SK-N-SH (cell line): ENCODE measurements around the gene TRIM29. TPM values are rescaled to one million over a fixed set of nuclear protein-coding genes. Genes with fewer than 3 reads are reported as not detected.

Experiments used
- CTCF ChIA-PET: fragments of 300-600, 350-600 bp; formaldehyde crosslinking; extraction: SDS; loops from one replicate; lab custom pipeline; 2021; lab: Yijun Ruan, JAX
- POLR2A ChIA-PET: fragments of 350-600 bp; sonication (Branson Sonifier 250); formaldehyde crosslinking; extraction: SDS; loops from one replicate; lab custom pipeline; 2020; ENCODE audit warnings: antibody characterized with exemption, inconsistent platforms; lab: Yijun Ruan, JAX
- DNase-seq: peaks from one replicate; pipeline ENCODE4 v3.0.0; 2012
- H2AFZ ChIP-seq: fragments of 200-600 bp; sonication (generic); 2 replicates; pipeline ENCODE4 v1.8.1; 2016; ENCODE audit warnings: antibody characterized with exemption, mild to moderate bottlenecking, low read depth
- H3F3A ChIP-seq: fragments of 200-600 bp; sonication (generic); replicated peaks from 2 replicates; pipeline ENCODE3; 2016; ENCODE audit warnings: antibody characterized with exemption, mild to moderate bottlenecking; ENCODE audit not compliant: insufficient read depth
- H3K27ac ChIP-seq, 2 experiments: fragments of 200-500 bp in 1 of 2; fragments of 200-600 bp in 1 of 2; sonication (Bioruptor generic) in 1 of 2; sonication (generic), shearing (Covaris generic) in 1 of 2; 2 replicates each; pipeline versions ENCODE4 v1.5.1 to v1.6.1; 2014 to 2016; ENCODE audit warnings: low read depth in 2 of 2, inconsistent platforms in 1 of 2, low read length in 1 of 2, mild to moderate bottlenecking in 1 of 2, mixed read lengths in 1 of 2
- H3K27me3 ChIP-seq: fragments of 200-600 bp; sonication (generic), shearing (Covaris generic); 2 replicates; pipeline ENCODE4 v1.6.1; 2016; ENCODE audit warnings: mixed run types; ENCODE audit not compliant: insufficient read depth
- H3K36me3 ChIP-seq, 2 experiments: fragments of 200-500 bp in 1 of 2; fragments of 200-600 bp in 1 of 2; sonication (Bioruptor generic) in 1 of 2; sonication (generic) in 1 of 2; replicated peaks in 1 of 2; 2 replicates each; pipeline versions ENCODE3 to v1.5.1; 2014 to 2016; ENCODE audit warnings: low read length in 1 of 2, mild to moderate bottlenecking in 1 of 2; ENCODE audit not compliant: insufficient read depth in 2 of 2, control insufficient read depth in 1 of 2
- H3K4me1 ChIP-seq, 2 experiments: fragments of 200-500 bp in 1 of 2; fragments of 200-600 bp in 1 of 2; sonication (Bioruptor generic) in 1 of 2; sonication (generic), shearing (Covaris generic) in 1 of 2; 2 replicates each; pipeline versions ENCODE4 v1.5.1 to v1.6.1; 2014 to 2016; ENCODE audit warnings: low read depth in 1 of 2, low read length in 1 of 2, mixed run types in 1 of 2; ENCODE audit not compliant: insufficient read depth in 2 of 2, control insufficient read depth in 1 of 2
- H3K4me2 ChIP-seq: fragments of 200-600 bp; sonication (generic), shearing (Covaris generic); 2 replicates; pipeline ENCODE4 v1.6.1; 2017; ENCODE audit warnings: mixed run types
- H3K4me3 ChIP-seq, 2 experiments: fragments of 200-500 bp in 1 of 2; fragments of 200-600 bp in 1 of 2; sonication (Bioruptor generic) in 1 of 2; sonication (generic), shearing (Covaris generic) in 1 of 2; 2 replicates each; pipeline versions ENCODE4 v1.5.1 to v1.8.1; 2014 to 2016; ENCODE audit warnings: low read depth in 2 of 2, inconsistent platforms in 1 of 2, low read length in 1 of 2, mild to moderate bottlenecking in 1 of 2, mixed read lengths in 1 of 2, moderate library complexity in 1 of 2
- H3K79me2 ChIP-seq: fragments of 200-600 bp; sonication (generic); 2 replicates; pipeline ENCODE4 v1.8.1; 2017; ENCODE audit warnings: mild to moderate bottlenecking; ENCODE audit not compliant: insufficient read depth
- H3K9ac ChIP-seq: fragments of 200-600 bp; sonication (generic); 2 replicates; pipeline ENCODE4 v1.6.1; 2017; ENCODE audit warnings: mixed run types
- H3K9me2 ChIP-seq: fragments of 200-600 bp; sonication (generic); 2 replicates; pipeline ENCODE4 v1.6.1; 2017; ENCODE audit warnings: mixed run types
- H3K9me3 ChIP-seq: fragments of 200-600 bp; sonication (generic); 2 replicates; pipeline ENCODE4 v1.6.1; 2017; ENCODE audit warnings: mixed run types, mild to moderate bottlenecking, moderate library complexity
- H4K20me1 ChIP-seq: fragments of 200-600 bp; sonication (generic); 2 replicates; pipeline ENCODE4 v1.6.1; 2017; ENCODE audit warnings: mild to moderate bottlenecking, mixed run types; ENCODE audit not compliant: insufficient read depth
- EP300 ChIP-seq, 2 experiments: IDR thresholded peaks; 2 replicates each; pipeline versions ENCODE4 v1.4.0 to v1.6.1; 2012; ENCODE audit warnings: borderline replicate concordance in 1 of 2, low read depth in 1 of 2, low read length in 1 of 2
- EZH2phosphoT487 ChIP-seq: fragments of 200-600 bp; sonication (generic); IDR thresholded peaks from 2 replicates; pipeline ENCODE4 v1.6.1; 2017; ENCODE audit warnings: low read depth, mixed run types, mild to moderate bottlenecking, antibody characterized with exemption, moderate library complexity, borderline replicate concordance
- FOXM1 ChIP-seq: IDR thresholded peaks from 2 replicates; pipeline ENCODE4 v1.4.0; 2012; ENCODE audit warnings: low read depth, mild to moderate bottlenecking
- GABPA ChIP-seq: IDR thresholded peaks from 2 replicates; pipeline ENCODE4 v1.4.0; 2012; ENCODE audit warnings: low read depth, mild to moderate bottlenecking
- IRF3 ChIP-seq: fragments of 150-350 bp; IDR thresholded peaks from 2 replicates; pipeline ENCODE4 v1.6.1; 2016; ENCODE audit warnings: mild to moderate bottlenecking, low read depth, low read length
- MAX ChIP-seq: IDR thresholded peaks from 2 replicates; pipeline ENCODE4 v1.4.0; 2012; ENCODE audit warnings: low read depth
- NRF1 ChIP-seq: IDR thresholded peaks from 2 replicates; pipeline ENCODE4 v1.6.1; 2012; ENCODE audit warnings: low read depth, mild to moderate bottlenecking, low read length
- PBX3 ChIP-seq: IDR thresholded peaks from 2 replicates; pipeline ENCODE4; 2012
- POLR2AphosphoS5 ChIP-seq: IDR thresholded peaks from 2 replicates; pipeline ENCODE4 v1.6.1; 2012; ENCODE audit warnings: low read depth, low read length
- RAD21 ChIP-seq: IDR thresholded peaks from 2 replicates; pipeline ENCODE4 v1.6.1; 2012; ENCODE audit warnings: mild to moderate bottlenecking, low read length
- RCOR1 ChIP-seq: fragments of 150-350 bp; IDR thresholded peaks from 2 replicates; pipeline ENCODE4 v1.6.1; 2017; ENCODE audit warnings: antibody characterized with exemption, low read length
- RFX5 ChIP-seq: IDR thresholded peaks from 2 replicates; pipeline ENCODE4 v1.6.1; 2012; ENCODE audit warnings: mild to moderate bottlenecking, improper control_type of control experiment, low read length
- RXRA ChIP-seq: IDR thresholded peaks from 2 replicates; pipeline ENCODE4 v1.4.0; 2012; ENCODE audit warnings: low read depth, mild to moderate bottlenecking, borderline replicate concordance
- SMC3 ChIP-seq: IDR thresholded peaks from 2 replicates; pipeline ENCODE4 v1.6.1; 2012; ENCODE audit warnings: low read depth, low read length, improper control_type of control experiment
- TEAD4 ChIP-seq: IDR thresholded peaks from 2 replicates; pipeline ENCODE4 v1.4.0; 2012; ENCODE audit warnings: mild to moderate bottlenecking, borderline replicate concordance; ENCODE audit not compliant: insufficient read depth
- USF2 ChIP-seq: fragments of 150-350 bp; IDR thresholded peaks from 2 replicates; pipeline ENCODE4 v1.6.1; 2017; ENCODE audit warnings: antibody characterized with exemption, low read length, low read depth, borderline replicate concordance
- WGBS: methylation state at CpG from one replicate; pipeline ENCODE4 v1.1.6; 2017; ENCODE audit warnings: low lambda C conversion rate; 5-methylcytosine and 5-hydroxymethylcytosine counted together
- polyA plus RNA-seq, 3 experiments: library from polyadenylated mRNA; depleted of rRNA; stranded (reverse); fragments of >200 nt; gene quantifications; 2 replicates each; pipeline ENCODE4 v1.2.3, GENCODE V29; 2012

The TRIM29 gene
- polyA plus RNA-seq, 1 of the 3 experiments (the other 2 are of a cell fraction) = 0.03 TPM

GRCh38 chr11:120173019-120173705, 35.2 kb upstream of the TRIM29 start:
- Histone ChIP-seq H3K9me3 (no peaks in the 10 kb centered on the region), H3K36me3 (no peaks in the 10 kb centered on the region), H3F3A (no peaks in the 10 kb centered on the region), H2AFZ (no peak overlapping the region), H3K9ac (no peak overlapping the region), H3K4me2 (no peak overlapping the region), H3K9me2 (no peaks in the 10 kb centered on the region), H3K27ac (no peak overlapping the region), H3K4me3 (no peak overlapping the region), H3K4me1 (peaks cover 0 to 15% of the 10 kb centered on the region in 2 experiments; a peak in 1 of 4 replicates), H3K79me2 (no peaks in the 10 kb centered on the region), H4K20me1 (no peaks in the 10 kb centered on the region), H3K27me3 (peaks cover 25% of the 10 kb centered on the region; the same call in 1 of the 2 replicates)
- DNase-seq = peak; percentile 60
- 41% methylated on average over 8 of the region's 11 CpGs for WGBS
- TF ChIP-seq GABPA = no peak
- no peak for TF ChIP-seq IRF3
- no peak for TF ChIP-seq NRF1
- no peak for TF ChIP-seq RFX5
- no peak for TF ChIP-seq SMC3
- peak in 1 of 2 experiments; percentile 65; a peak in 1 of 4 replicates for TF ChIP-seq EP300 (IDR thresholded peaks at IDR 0.05; ENCODE audit: borderline replicate concordance in 1 of 2, low read depth in 1 of 2, low read length in 1 of 2)
- TF ChIP-seq RXRA = no peak
- no peak for TF ChIP-seq FOXM1
- TF ChIP-seq RCOR1 = 0 out of 2 replicates have a peak, but pooled peaks have one; percentile 19
- no peak for TF ChIP-seq USF2
- TF ChIP-seq RAD21 = peak; percentile 14; the same call in 1 of the 2 replicates
- TF ChIP-seq EZH2phosphoT487 = no peak
- no peak for TF ChIP-seq PBX3
- no peak for TF ChIP-seq POLR2AphosphoS5
- TF ChIP-seq MAX = no peak
- no peak for TF ChIP-seq TEAD4
- POLR2A ChIA-PET = no interaction called here
- CTCF ChIA-PET = interaction anchor here (0.7 to 12.7 kb wide), 17 partner anchors 9 to 161 kb away, joined by 3 to 400 read pairs (median 8); partner anchors contain the start of gene TRIM29
